ENCODE measurements around the gene RCBTB1.

The RCBTB1 gene

GRCh38 chr13:49536144-49536873 is 49.0 kb downstream of the RCBTB1 start:
- no peaks in the 10 kb centered on the region for H3K79me2 ChIP-seq (ENCODE audit: low read length)
- no peaks in the 10 kb centered on the region for H4K20me1 ChIP-seq (ENCODE audit: insufficient read depth, low read length)
- no peaks in the 10 kb centered on the region for H3K9me3 ChIP-seq (ENCODE audit: insufficient read depth, low read length)
- H3K4me2 ChIP-seq (ENCODE audit: low read length): no peak overlapping the region
- no peak overlapping the region for H3K4me3 ChIP-seq (ENCODE audit: low read length)
- peaks cover 20% of the 10 kb centered on the region for H3K36me3 ChIP-seq (replicated peaks; ENCODE audit: low read depth, low read length)
- no peak for TF ChIP-seq EZH2phosphoT487 (IDR thresholded peaks at IDR 0.05; ENCODE audit: low read depth)
- no peak for TF ChIP-seq CTCF (IDR thresholded peaks at IDR 0.05; ENCODE audit: low read depth, low read length)
- no peak overlapping the region for H3K9ac ChIP-seq (ENCODE audit: low read length)
- H3K4me1 ChIP-seq (ENCODE audit: low read length): no peaks in the 10 kb centered on the region
- no peaks in the 10 kb centered on the region for H3K27me3 ChIP-seq (ENCODE audit: low read depth, low read length)
- H2AFZ ChIP-seq (ENCODE audit: low read depth, low read length): no peak overlapping the region
- H3K27ac ChIP-seq (ENCODE audit: low read length): no peak overlapping the region

- Histone ChIP-seq H3K79me2 (ENCODE audit: low read length) (no peaks in the 10 kb centered on the region), H3K27me3 (ENCODE audit: low read depth, low read length) (no peaks in the 10 kb centered on the region), H3K9me3 (ENCODE audit: insufficient read depth, low read length) (no peaks in the 10 kb centered on the region), H3K4me1 (ENCODE audit: low read length) (no peaks in the 10 kb centered on the region), H3K4me2 (ENCODE audit: low read length) (no peak overlapping the region), H3K27ac (ENCODE audit: low read length) (no peak overlapping the region), H3K36me3 (replicated peaks; ENCODE audit: low read depth, low read length) (peaks cover 6% of the 10 kb centered on the region), H4K20me1 (ENCODE audit: insufficient read depth, low read length) (no peaks in the 10 kb centered on the region), H3K9ac (ENCODE audit: low read length) (no peak overlapping the region), H3K4me3 (ENCODE audit: low read length) (no peak overlapping the region), H2AFZ (ENCODE audit: low read depth, low read length) (no peak overlapping the region)
- TF ChIP-seq CTCF (IDR thresholded peaks at IDR 0.05; ENCODE audit: low read depth, low read length): no peak
- no peak for TF ChIP-seq EZH2phosphoT487 (IDR thresholded peaks at IDR 0.05; ENCODE audit: low read depth)
These were observed 51.6 kb downstream of the RCBTB1 start for GRCh38 chr13:49533591-49534269.

- Histone ChIP-seq H3K27ac (ENCODE audit: low read length) (no peak overlapping the region), H3K79me2 (ENCODE audit: low read length) (no peaks in the 10 kb centered on the region), H3K4me1 (ENCODE audit: low read length) (no peaks in the 10 kb centered on the region), H3K9ac (ENCODE audit: low read length) (no peak overlapping the region), H3K4me3 (ENCODE audit: low read length) (no peak overlapping the region), H3K9me3 (ENCODE audit: insufficient read depth, low read length) (no peaks in the 10 kb centered on the region), H4K20me1 (ENCODE audit: insufficient read depth, low read length) (no peaks in the 10 kb centered on the region), H3K36me3 (replicated peaks; ENCODE audit: low read depth, low read length) (peaks cover 6% of the 10 kb centered on the region), H3K27me3 (ENCODE audit: low read depth, low read length) (no peaks in the 10 kb centered on the region), H3K4me2 (ENCODE audit: low read length) (no peak overlapping the region), H2AFZ (ENCODE audit: low read depth, low read length) (no peak overlapping the region)
- TF ChIP-seq EZH2phosphoT487 (IDR thresholded peaks at IDR 0.05; ENCODE audit: low read depth) (no peak), CTCF (IDR thresholded peaks at IDR 0.05; ENCODE audit: low read depth, low read length) (no peak)
These were observed 52.3 kb downstream of the RCBTB1 start for GRCh38 chr13:49533011-49533410.

GRCh38 chr13:49532593-49532992 is 52.8 kb downstream of the RCBTB1 start:
- no peaks in the 10 kb centered on the region for H4K20me1 ChIP-seq (ENCODE audit: insufficient read depth, low read length)
- H3K27me3 ChIP-seq (ENCODE audit: low read depth, low read length): no peaks in the 10 kb centered on the region
- H3K27ac ChIP-seq (ENCODE audit: low read length): no peak overlapping the region
- no peak overlapping the region for H3K4me2 ChIP-seq (ENCODE audit: low read length)
- H3K4me1 ChIP-seq (ENCODE audit: low read length): no peaks in the 10 kb centered on the region
- H3K79me2 ChIP-seq (ENCODE audit: low read length): no peaks in the 10 kb centered on the region
- no peaks in the 10 kb centered on the region for H3K9me3 ChIP-seq (ENCODE audit: insufficient read depth, low read length)
- no peak overlapping the region for H3K4me3 ChIP-seq (ENCODE audit: low read length)
- H2AFZ ChIP-seq (ENCODE audit: low read depth, low read length): no peak overlapping the region
- TF ChIP-seq EZH2phosphoT487 (IDR thresholded peaks at IDR 0.05; ENCODE audit: low read depth) (no peak), CTCF (IDR thresholded peaks at IDR 0.05; ENCODE audit: low read depth, low read length) (no peak)
- no peak overlapping the region for H3K9ac ChIP-seq (ENCODE audit: low read length)
- peaks cover 6% of the 10 kb centered on the region for H3K36me3 ChIP-seq (replicated peaks; ENCODE audit: low read depth, low read length)

All from OCI-LY3 (cell line).